ENCODE data around the gene DTX3L.
A peak's percentile ranks its signal among the peaks of the same experiment; 100 is the strongest.

DTX3L gene

DNA sequence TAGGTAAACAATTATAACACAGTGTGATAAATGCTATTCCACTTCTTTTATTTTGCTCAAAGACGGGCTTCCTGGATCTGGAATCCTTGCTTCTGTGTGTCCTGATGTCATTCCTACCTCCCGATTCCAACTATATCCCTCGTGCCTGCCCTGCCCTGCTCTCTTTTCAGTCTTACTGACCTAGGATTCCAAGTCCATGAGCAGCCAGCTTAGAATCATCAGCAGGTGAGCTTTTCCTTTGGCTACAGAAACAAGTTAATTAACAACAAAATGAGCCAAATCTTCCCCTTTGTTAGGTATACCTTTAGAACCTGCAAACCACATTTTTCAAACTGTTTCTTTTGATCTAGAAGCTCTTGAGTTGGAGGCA is 27.5 kb upstream of the DTX3L start:
- Histone ChIP-seq H3K36me3 (ENCODE audit: control insufficient read depth, insufficient read depth, low read length, severe bottlenecking) (peaks cover 68% of the 10 kb centered on the region), H3K27me3 (replicated peaks; ENCODE audit: control insufficient read depth, insufficient read depth, low read length) (no peaks in the 10 kb centered on the region), H3K4me3 (ENCODE audit: low read length) (no peak overlapping the region), H3K9me3 (ENCODE audit: control insufficient read depth, low read length) (no peaks in the 10 kb centered on the region), H3K4me1 (ENCODE audit: control insufficient read depth, insufficient read depth, low read length) (peaks cover 11% of the 10 kb centered on the region), H3K9ac (ENCODE audit: low read length) (no peak overlapping the region)
- no peak for DNase-seq (ENCODE audit: low read depth)

DNA sequence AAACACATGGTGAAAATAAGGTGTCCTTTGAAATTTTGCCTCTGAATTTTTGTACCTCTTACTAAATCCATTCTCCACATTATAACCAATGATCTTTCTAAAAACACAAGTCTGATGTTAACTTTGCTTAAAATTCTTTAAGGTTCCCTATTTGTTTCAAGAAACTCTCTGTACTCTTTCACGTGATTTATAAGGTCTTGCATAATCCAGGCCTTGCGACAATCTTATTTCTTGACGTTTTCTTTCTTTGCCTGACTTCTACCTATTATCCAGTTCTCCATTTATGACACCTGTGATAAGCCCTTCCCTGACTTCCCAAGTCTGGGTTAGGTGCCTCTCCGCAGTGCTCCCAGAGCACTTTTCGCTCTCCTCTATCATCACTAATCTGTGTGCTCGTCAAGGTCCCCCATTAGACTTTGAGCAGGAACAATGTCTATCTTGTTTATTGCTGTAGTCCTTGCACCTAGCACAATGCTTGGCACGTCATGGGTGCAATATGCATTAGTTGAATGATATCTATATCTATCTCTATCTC is 25.1 kb upstream of the DTX3L start:
- DNase-seq (ENCODE audit: low read depth): no peak
- no peaks in the 10 kb centered on the region for H3K27me3 ChIP-seq (replicated peaks; ENCODE audit: control insufficient read depth, insufficient read depth, low read length)
- H3K9ac ChIP-seq (ENCODE audit: low read length): no peak overlapping the region
- no peak overlapping the region for H3K4me3 ChIP-seq (ENCODE audit: low read length)
- no peaks in the 10 kb centered on the region for H3K9me3 ChIP-seq (ENCODE audit: control insufficient read depth, low read length)
- peaks cover 5% of the 10 kb centered on the region for H3K4me1 ChIP-seq (ENCODE audit: control insufficient read depth, insufficient read depth, low read length)
- H3K36me3 ChIP-seq (ENCODE audit: control insufficient read depth, insufficient read depth, low read length, severe bottlenecking): peaks cover 56% of the 10 kb centered on the region

GRCh38 chr3:122546151-122546550 is 18.0 kb upstream of the DTX3L start:
- H3K4me1 ChIP-seq (ENCODE audit: control insufficient read depth, insufficient read depth, low read length): no peaks in the 10 kb centered on the region
- DNase-seq (ENCODE audit: low read depth): no peak
- no peak overlapping the region for H3K9ac ChIP-seq (ENCODE audit: low read length)
- peaks cover 62% of the 10 kb centered on the region for H3K36me3 ChIP-seq (ENCODE audit: control insufficient read depth, insufficient read depth, low read length, severe bottlenecking)
- no peaks in the 10 kb centered on the region for H3K27me3 ChIP-seq (replicated peaks; ENCODE audit: control insufficient read depth, insufficient read depth, low read length)
- no peak overlapping the region for H3K4me3 ChIP-seq (ENCODE audit: low read length)
- no peaks in the 10 kb centered on the region for H3K9me3 ChIP-seq (ENCODE audit: control insufficient read depth, low read length)

DNA sequence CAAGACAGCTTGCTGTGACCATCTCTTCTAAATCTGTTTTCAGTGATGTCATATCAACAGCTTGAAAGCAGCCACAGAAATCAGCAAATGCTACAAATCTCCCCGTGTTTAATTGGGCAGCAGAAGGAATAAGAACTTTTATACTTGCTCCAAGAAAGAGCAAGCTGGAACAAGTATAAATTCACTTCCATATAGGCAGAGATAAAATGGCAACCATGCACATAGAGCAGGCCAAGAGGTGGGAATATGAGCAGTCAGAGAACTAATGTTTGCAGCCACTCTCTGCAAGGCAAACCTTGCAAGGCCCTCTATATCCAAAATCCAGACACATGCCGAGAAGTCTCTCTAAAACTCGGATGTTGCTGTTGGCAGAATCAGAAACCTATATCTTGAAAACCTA is 16.1 kb upstream of the DTX3L start:
- no peak for DNase-seq (ENCODE audit: low read depth)
- Histone ChIP-seq H3K4me1 (ENCODE audit: control insufficient read depth, insufficient read depth, low read length) (no peaks in the 10 kb centered on the region), H3K36me3 (ENCODE audit: control insufficient read depth, insufficient read depth, low read length, severe bottlenecking) (peaks cover 73% of the 10 kb centered on the region)

DNA sequence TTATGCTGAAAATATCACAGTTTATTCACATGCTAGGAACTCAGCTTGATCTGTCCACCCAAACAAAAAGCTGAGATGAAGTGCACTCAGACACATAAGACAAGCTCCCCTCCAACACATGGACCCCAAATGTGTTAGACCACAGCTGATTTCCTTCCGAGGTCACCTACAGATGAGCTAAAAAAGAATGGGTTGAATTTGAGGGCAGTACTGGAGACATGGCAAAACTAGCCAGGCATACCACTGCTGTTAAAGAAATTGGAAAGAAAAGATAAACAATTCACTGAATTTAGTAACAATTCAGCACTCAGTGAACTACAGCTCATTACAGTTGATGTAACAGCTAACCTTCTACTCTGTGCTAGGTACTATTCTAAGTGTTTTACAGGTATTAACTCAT is 15.5 kb upstream of the DTX3L start:
- H3K4me3 ChIP-seq (ENCODE audit: low read length): no peak overlapping the region
- DNase-seq (ENCODE audit: low read depth): no peak
- H3K9me3 ChIP-seq (ENCODE audit: control insufficient read depth, low read length): no peaks in the 10 kb centered on the region
- no peak overlapping the region for H3K9ac ChIP-seq (ENCODE audit: low read length)
- H3K36me3 ChIP-seq (ENCODE audit: control insufficient read depth, insufficient read depth, low read length, severe bottlenecking): peaks cover 75% of the 10 kb centered on the region
- H3K4me1 ChIP-seq (ENCODE audit: control insufficient read depth, insufficient read depth, low read length): no peaks in the 10 kb centered on the region
- H3K27me3 ChIP-seq (replicated peaks; ENCODE audit: control insufficient read depth, insufficient read depth, low read length): no peaks in the 10 kb centered on the region

More for the DNA sequence above, 16.1 kb upstream of the DTX3L start:
- H3K4me3 ChIP-seq (ENCODE audit: low read length): no peak overlapping the region
- H3K9me3 ChIP-seq (ENCODE audit: control insufficient read depth, low read length): no peaks in the 10 kb centered on the region
- no peak overlapping the region for H3K9ac ChIP-seq (ENCODE audit: low read length)
- H3K27me3 ChIP-seq (replicated peaks; ENCODE audit: control insufficient read depth, insufficient read depth, low read length): no peaks in the 10 kb centered on the region

DNA sequence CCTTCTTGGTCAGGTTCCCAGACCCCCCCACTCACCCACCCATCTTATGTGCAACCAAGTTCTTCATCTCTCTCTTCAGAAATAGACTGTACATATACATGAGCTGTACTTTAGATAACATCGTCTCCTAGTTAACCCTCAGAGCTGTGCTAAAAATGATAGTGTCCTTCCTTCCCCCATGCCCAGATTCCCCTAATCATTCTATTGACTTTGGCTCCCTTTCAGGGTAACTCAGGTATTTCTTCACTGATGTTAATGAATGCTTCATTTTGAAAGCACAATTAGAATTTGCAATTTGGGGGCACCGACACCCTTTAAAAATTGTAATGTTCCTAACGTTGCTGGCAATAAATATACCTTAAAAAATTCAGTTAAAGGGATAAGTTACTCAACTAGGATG is 11.0 kb upstream of the DTX3L start:
- peaks cover 91% of the 10 kb centered on the region for H3K36me3 ChIP-seq (ENCODE audit: control insufficient read depth, insufficient read depth, low read length, severe bottlenecking)
- no peak for DNase-seq (ENCODE audit: low read depth)
- H3K4me3 ChIP-seq (ENCODE audit: low read length): no peak overlapping the region
- no peaks in the 10 kb centered on the region for H3K27me3 ChIP-seq (replicated peaks; ENCODE audit: control insufficient read depth, insufficient read depth, low read length)
- no peaks in the 10 kb centered on the region for H3K9me3 ChIP-seq (ENCODE audit: control insufficient read depth, low read length)
- H3K4me1 ChIP-seq (ENCODE audit: control insufficient read depth, insufficient read depth, low read length): no peaks in the 10 kb centered on the region
- no peak overlapping the region for H3K9ac ChIP-seq (ENCODE audit: low read length)

- H3K4me1 ChIP-seq (ENCODE audit: control insufficient read depth, insufficient read depth, low read length): no peaks in the 10 kb centered on the region
- no peaks in the 10 kb centered on the region for H3K9me3 ChIP-seq (ENCODE audit: control insufficient read depth, low read length)
- H3K36me3 ChIP-seq (ENCODE audit: control insufficient read depth, insufficient read depth, low read length, severe bottlenecking): peaks cover 82% of the 10 kb centered on the region
- no peak overlapping the region for H3K9ac ChIP-seq (ENCODE audit: low read length)
- no peak overlapping the region for H3K4me3 ChIP-seq (ENCODE audit: low read length)
- no peaks in the 10 kb centered on the region for H3K27me3 ChIP-seq (replicated peaks; ENCODE audit: control insufficient read depth, insufficient read depth, low read length)
- no peak for DNase-seq (ENCODE audit: low read depth)
Measured at GRCh38 chr3:122555275-122556071, 8.7 kb upstream of the DTX3L start.

GRCh38 chr3:122557356-122557755 is 6.8 kb upstream of the DTX3L start:
- H3K9me3 ChIP-seq (ENCODE audit: control insufficient read depth, low read length): no peaks in the 10 kb centered on the region
- peaks cover 64% of the 10 kb centered on the region for H3K36me3 ChIP-seq (ENCODE audit: control insufficient read depth, insufficient read depth, low read length, severe bottlenecking)
- no peaks in the 10 kb centered on the region for H3K27me3 ChIP-seq (replicated peaks; ENCODE audit: control insufficient read depth, insufficient read depth, low read length)
- DNase-seq (ENCODE audit: low read depth): no peak
- no peak overlapping the region for H3K9ac ChIP-seq (ENCODE audit: low read length)
- H3K4me1 ChIP-seq (ENCODE audit: control insufficient read depth, insufficient read depth, low read length): no peaks in the 10 kb centered on the region
- no peak overlapping the region for H3K4me3 ChIP-seq (ENCODE audit: low read length)

- peaks cover 8% of the 10 kb centered on the region for H3K4me1 ChIP-seq (ENCODE audit: control insufficient read depth, insufficient read depth, low read length)
- H3K4me3 ChIP-seq (ENCODE audit: low read length): no peak overlapping the region
- H3K9me3 ChIP-seq (ENCODE audit: control insufficient read depth, low read length): no peaks in the 10 kb centered on the region
- no peak overlapping the region for H3K9ac ChIP-seq (ENCODE audit: low read length)
- peaks cover 54% of the 10 kb centered on the region for H3K36me3 ChIP-seq (ENCODE audit: control insufficient read depth, insufficient read depth, low read length, severe bottlenecking)
- DNase-seq (ENCODE audit: low read depth): no peak
- H3K27me3 ChIP-seq (replicated peaks; ENCODE audit: control insufficient read depth, insufficient read depth, low read length): no peaks in the 10 kb centered on the region
Measured at GRCh38 chr3:122558605-122559004, 5.5 kb upstream of the DTX3L start.

- H3K9me3 ChIP-seq (ENCODE audit: control insufficient read depth, low read length): no peaks in the 10 kb centered on the region
- peaks cover 43% of the 10 kb centered on the region for H3K36me3 ChIP-seq (ENCODE audit: control insufficient read depth, insufficient read depth, low read length, severe bottlenecking)
- no peak overlapping the region for H3K9ac ChIP-seq (ENCODE audit: low read length)
- peaks cover 12% of the 10 kb centered on the region for H3K4me1 ChIP-seq (ENCODE audit: control insufficient read depth, insufficient read depth, low read length)
- H3K4me3 ChIP-seq (ENCODE audit: low read length): no peak overlapping the region
- no peak for DNase-seq (ENCODE audit: low read depth)
- no peaks in the 10 kb centered on the region for H3K27me3 ChIP-seq (replicated peaks; ENCODE audit: control insufficient read depth, insufficient read depth, low read length)
Measured at GRCh38 chr3:122559906-122560305, 4.2 kb upstream of the DTX3L start.

DNA sequence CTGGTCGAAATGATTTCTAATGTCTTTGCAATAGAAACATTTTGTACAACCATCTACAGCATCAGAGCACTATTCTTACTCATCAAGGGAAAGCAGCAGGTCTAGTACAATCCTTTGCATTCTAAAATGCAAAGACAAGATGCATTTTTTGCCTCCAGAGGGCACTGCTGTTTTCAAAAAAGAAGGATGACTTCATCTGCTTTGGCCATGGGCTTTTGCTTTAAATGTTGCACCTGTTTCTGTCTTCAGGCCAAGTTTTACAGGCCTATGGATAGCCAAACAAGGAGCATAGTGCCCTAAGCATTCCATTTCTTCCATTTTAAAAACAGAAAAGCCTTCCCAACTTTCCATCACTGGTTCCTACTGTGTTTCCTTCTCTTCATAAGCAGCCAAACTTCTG is 3.5 kb upstream of the DTX3L start:
- peaks cover 35% of the 10 kb centered on the region for H3K36me3 ChIP-seq (ENCODE audit: control insufficient read depth, insufficient read depth, low read length, severe bottlenecking)
- DNase-seq (ENCODE audit: low read depth): peak; percentile 85

More for the DNA sequence above, 3.5 kb upstream of the DTX3L start:
- Histone ChIP-seq H3K27me3 (replicated peaks; ENCODE audit: control insufficient read depth, insufficient read depth, low read length) (no peaks in the 10 kb centered on the region), H3K9me3 (ENCODE audit: control insufficient read depth, low read length) (no peaks in the 10 kb centered on the region), H3K4me1 (ENCODE audit: control insufficient read depth, insufficient read depth, low read length) (peaks cover 15% of the 10 kb centered on the region), H3K4me3 (ENCODE audit: low read length) (no peak overlapping the region), H3K9ac (ENCODE audit: low read length) (no peak overlapping the region)
